Measurements from ENCODE around the gene RIPPLY3. TPM values are rescaled to one million over a fixed set of nuclear protein-coding genes. Genes with fewer than 3 reads are reported as not detected.

The RIPPLY3 gene
- total RNA-seq, 1 experiment from 2014 or later = not detected

- DNase-seq (ENCODE audit: low read depth, low spot score) = no peak
- Histone ChIP-seq H4K20me1 (ENCODE audit: insufficient read depth) (no peaks in the 10 kb centered on the region), H3K79me2 (ENCODE audit: insufficient read depth, low read length) (no peaks in the 10 kb centered on the region), H3K36me3 (ENCODE audit: control insufficient read depth in 1 of 2, insufficient read depth in 2 of 2, low read length in 2 of 2) (no peaks in the 10 kb centered on the region; a peak in 1 of 4 replicates), H3K9me2 (ENCODE audit: insufficient read depth) (no peaks in the 10 kb centered on the region), H3K9ac (ENCODE audit: low read length) (no peak overlapping the region), H3K4me2 (ENCODE audit: low read length) (no peak overlapping the region), H3K27me3 (ENCODE audit: insufficient read depth, low read length) (no peaks in the 10 kb centered on the region), H3K4me1 (ENCODE audit: control insufficient read depth in 1 of 2, insufficient read depth in 2 of 2, low read length in 2 of 2) (peaks cover 7 to 13% of the 10 kb centered on the region in 2 experiments), H3K27ac (ENCODE audit: low read depth, low read length) (no peak overlapping the region), H2AFZ (ENCODE audit: low read depth, low read length, poor library complexity, severe bottlenecking) (no peak overlapping the region), H3K9me3 (ENCODE audit: control insufficient read depth in 1 of 2, insufficient read depth in 1 of 2, low read depth in 1 of 2, low read length in 2 of 2) (no peaks in the 10 kb centered on the region), H3K4me3 (replicated peaks in 1 of 2; ENCODE audit: low read depth in 1 of 2, low read length in 2 of 2) (no peak overlapping the region)
- RAD21 ChIA-PET (ENCODE audit: low non-redundant PET in 1 of 2, low total read pairs in 2 of 2, uncharacterized antibody in 2 of 2, unreplicated experiment in 2 of 2) = no interaction called here
- POLR2A ChIA-PET = no interaction called here
- no TSS peak for BruUV-seq (replicated peaks)
- no peak for ATAC-seq
- CTCF ChIA-PET = no interaction called here
- intact Hi-C loops (cut with micrococcal nuclease) = no loop called here
- TF ChIP-seq EZH2phosphoT487 (IDR thresholded peaks at IDR 0.05; ENCODE audit: borderline replicate concordance) (no peak), CBX3 (IDR thresholded peaks at IDR 0.05; ENCODE audit: low read depth) (no peak), FOSL1 (IDR thresholded peaks at IDR 0.05; ENCODE audit: low read depth) (no peak), SRF (IDR thresholded peaks at IDR 0.05; ENCODE audit: low read depth) (no peak), RAD21 (IDR thresholded peaks at IDR 0.05; ENCODE audit: low read depth) (no peak), CEBPB (IDR thresholded peaks at IDR 0.05; ENCODE audit: low read depth) (no peak)
- TF ChIP-seq, protein P1, sequence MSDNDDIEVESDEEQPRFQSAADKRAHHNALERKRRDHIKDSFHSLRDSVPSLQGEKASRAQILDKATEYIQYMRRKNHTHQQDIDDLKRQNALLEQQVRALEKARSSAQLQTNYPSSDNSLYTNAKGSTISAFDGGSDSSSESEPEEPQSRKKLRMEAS (IDR thresholded peaks at IDR 0.05) = no peak
Measured at GRCh38 chr21:36973986-36974850, 32.3 kb upstream of the RIPPLY3 start.

DNA sequence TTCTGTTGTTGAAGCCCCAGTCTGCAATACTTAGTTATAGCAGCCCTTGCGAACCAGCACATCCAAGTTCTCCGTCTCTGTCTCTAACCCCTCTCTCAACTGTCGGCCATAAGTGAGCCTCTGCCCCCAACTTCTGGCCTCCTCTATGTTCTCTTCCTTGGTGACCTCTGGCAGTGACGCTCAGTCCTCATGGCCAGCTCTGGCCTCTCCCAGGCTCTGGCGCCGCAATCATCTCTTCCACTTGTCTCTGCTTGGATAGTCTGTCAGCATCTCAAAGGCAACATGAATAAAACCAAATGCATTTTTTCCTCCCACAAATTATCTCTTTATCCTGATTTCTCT, 31.7 kb upstream of the RIPPLY3 start:
- no peak overlapping the region for H3K9ac ChIP-seq (ENCODE audit: low read length)
- DNase-seq (ENCODE audit: low read depth, low spot score) (no peak), ATAC-seq (no peak)
- H3K4me1 ChIP-seq (ENCODE audit: control insufficient read depth in 1 of 2, insufficient read depth in 2 of 2, low read length in 2 of 2) = peaks cover 7 to 13% of the 10 kb centered on the region in 2 experiments
- H3K79me2 ChIP-seq (ENCODE audit: insufficient read depth, low read length) = no peaks in the 10 kb centered on the region
- H3K4me3 ChIP-seq (replicated peaks in 1 of 2; ENCODE audit: low read depth in 1 of 2, low read length in 2 of 2) = no peak overlapping the region
- no peak overlapping the region for H3K4me2 ChIP-seq (ENCODE audit: low read length)
- H3K27ac ChIP-seq (ENCODE audit: low read depth, low read length) = no peak overlapping the region
- H3K9me2 ChIP-seq (ENCODE audit: insufficient read depth) = no peaks in the 10 kb centered on the region
- no peaks in the 10 kb centered on the region for H4K20me1 ChIP-seq (ENCODE audit: insufficient read depth)
- H2AFZ ChIP-seq (ENCODE audit: low read depth, low read length, poor library complexity, severe bottlenecking) = no peak overlapping the region
- no peaks in the 10 kb centered on the region for H3K9me3 ChIP-seq (ENCODE audit: control insufficient read depth in 1 of 2, insufficient read depth in 1 of 2, low read depth in 1 of 2, low read length in 2 of 2)
- POLR2A ChIA-PET = no interaction called here
- H3K27me3 ChIP-seq (ENCODE audit: insufficient read depth, low read length) = no peaks in the 10 kb centered on the region
- intact Hi-C loops (cut with micrococcal nuclease) = no loop called here
- H3K36me3 ChIP-seq (ENCODE audit: control insufficient read depth in 1 of 2, insufficient read depth in 2 of 2, low read length in 2 of 2) = no peaks in the 10 kb centered on the region
- RAD21 ChIA-PET (ENCODE audit: low non-redundant PET in 1 of 2, low total read pairs in 2 of 2, uncharacterized antibody in 2 of 2, unreplicated experiment in 2 of 2) = no interaction called here
- CTCF ChIA-PET = no interaction called here
- BruUV-seq (replicated peaks) = no TSS peak
- TF ChIP-seq ZNF274 (IDR thresholded peaks at IDR 0.05; ENCODE audit: low read depth, low read length) = no peak
- no peak for TF ChIP-seq CEBPB (IDR thresholded peaks at IDR 0.05; ENCODE audit: low read depth)
- no peak for TF ChIP-seq EZH2 (IDR thresholded peaks at IDR 0.05)
- TF ChIP-seq ATF3 (IDR thresholded peaks at IDR 0.05) = no peak
- TF ChIP-seq POLR2A (IDR thresholded peaks at IDR 0.05; ENCODE audit: borderline replicate concordance, extremely low read depth, insufficient read depth, insufficient read length) = no peak
- TF ChIP-seq, protein P2, sequence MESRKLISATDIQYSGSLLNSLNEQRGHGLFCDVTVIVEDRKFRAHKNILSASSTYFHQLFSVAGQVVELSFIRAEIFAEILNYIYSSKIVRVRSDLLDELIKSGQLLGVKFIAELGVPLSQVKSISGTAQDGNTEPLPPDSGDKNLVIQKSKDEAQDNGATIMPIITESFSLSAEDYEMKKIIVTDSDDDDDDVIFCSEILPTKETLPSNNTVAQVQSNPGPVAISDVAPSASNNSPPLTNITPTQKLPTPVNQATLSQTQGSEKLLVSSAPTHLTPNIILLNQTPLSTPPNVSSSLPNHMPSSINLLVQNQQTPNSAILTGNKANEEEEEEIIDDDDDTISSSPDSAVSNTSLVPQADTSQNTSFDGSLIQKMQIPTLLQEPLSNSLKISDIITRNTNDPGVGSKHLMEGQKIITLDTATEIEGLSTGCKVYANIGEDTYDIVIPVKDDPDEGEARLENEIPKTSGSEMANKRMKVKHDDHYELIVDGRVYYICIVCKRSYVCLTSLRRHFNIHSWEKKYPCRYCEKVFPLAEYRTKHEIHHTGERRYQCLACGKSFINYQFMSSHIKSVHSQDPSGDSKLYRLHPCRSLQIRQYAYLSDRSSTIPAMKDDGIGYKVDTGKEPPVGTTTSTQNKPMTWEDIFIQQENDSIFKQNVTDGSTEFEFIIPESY (IDR thresholded peaks at IDR 0.05; ENCODE audit: extremely low read depth, insufficient replicate concordance, low read length) = no peak
- TF ChIP-seq SRF (IDR thresholded peaks at IDR 0.05; ENCODE audit: low read depth) = no peak
- no peak for TF ChIP-seq TCF7L2 (IDR thresholded peaks at IDR 0.05; ENCODE audit: borderline replicate concordance, extremely low read depth, insufficient read depth, insufficient read length)
- no peak for TF ChIP-seq FOSL1 (IDR thresholded peaks at IDR 0.05; ENCODE audit: low read depth)
- no peak for TF ChIP-seq SIN3A (IDR thresholded peaks at IDR 0.05; ENCODE audit: low read depth)
- TF ChIP-seq POLR2AphosphoS5 (IDR thresholded peaks at IDR 0.05; ENCODE audit: low read depth, low read length) = no peak
- no peak for TF ChIP-seq ZFX (IDR thresholded peaks at IDR 0.05)
- TF ChIP-seq, protein P1 (IDR thresholded peaks at IDR 0.05) = no peak
- no peak for TF ChIP-seq EZH2phosphoT487 (IDR thresholded peaks at IDR 0.05; ENCODE audit: borderline replicate concordance)
- no peak for TF ChIP-seq SP1 (IDR thresholded peaks at IDR 0.05; ENCODE audit: low read depth)
- no peak for TF ChIP-seq RAD21 (IDR thresholded peaks at IDR 0.05; ENCODE audit: low read depth)
- no peak for TF ChIP-seq YY1 (IDR thresholded peaks at IDR 0.05; ENCODE audit: extremely low read depth, insufficient replicate concordance, low read depth, low read length)

Data from HCT116 (cell line).